Nephron progenitor cell (in vitro differentiated cells): ENCODE measurements around the gene RUSF1.

Experiments
- DNase-seq: peaks from one replicate; pipeline ENCODE4 v3.0.0; 2021
- H3K27ac Mint-ChIP-seq: 2 replicates; pipeline ENCODE4 v1.8.0; 2021; ENCODE audit warnings: mild to moderate bottlenecking, moderate library complexity, mixed read lengths
- H3K27me3 Mint-ChIP-seq: 2 replicates; pipeline ENCODE4 v1.8.0; 2021; ENCODE audit warnings: mild to moderate bottlenecking, low read depth, mixed read lengths; ENCODE audit not compliant: poor library complexity
- H3K36me3 Mint-ChIP-seq: 2 replicates; pipeline ENCODE4 v1.8.0; 2021; ENCODE audit warnings: low read depth, mixed read lengths
- H3K4me1 Mint-ChIP-seq: 2 replicates; pipeline ENCODE4 v1.8.0; 2021; ENCODE audit warnings: mixed read lengths
- H3K4me3 Mint-ChIP-seq: 2 replicates; pipeline ENCODE4 v1.8.0; 2021; ENCODE audit warnings: mild to moderate bottlenecking, moderate library complexity, mixed read lengths
- H3K9me3 Mint-ChIP-seq: 2 replicates; pipeline ENCODE4 v1.8.0; 2021; ENCODE audit warnings: mild to moderate bottlenecking, moderate library complexity, mixed read lengths
- CTCF ChIP-seq: fragments of 200-600 bp; sonication (generic); IDR thresholded peaks from 2 replicates; pipeline ENCODE4 v1.5.0; 2021; ENCODE audit warnings: antibody characterized with exemption

The RUSF1 gene

GRCh38 chr16:31466381-31466841, 41.8 kb downstream of the RUSF1 start:
- peaks cover 23% of the 10 kb centered on the region for H3K36me3 Mint-ChIP-seq
- peaks cover 6% of the 10 kb centered on the region for H3K4me1 Mint-ChIP-seq
- TF ChIP-seq CTCF: no peak
- no peak for DNase-seq
- H3K27me3 Mint-ChIP-seq: peaks cover 7% of the 10 kb centered on the region
- no peak overlapping the region for H3K4me3 Mint-ChIP-seq
- no peak overlapping the region for H3K27ac Mint-ChIP-seq
- H3K9me3 Mint-ChIP-seq: no peaks in the 10 kb centered on the region

GRCh38 chr16:31465788-31466370, 42.3 kb downstream of the RUSF1 start:
- DNase-seq: no peak
- no peak overlapping the region for H3K4me3 Mint-ChIP-seq
- H3K4me1 Mint-ChIP-seq: peaks cover 6% of the 10 kb centered on the region
- no peaks in the 10 kb centered on the region for H3K9me3 Mint-ChIP-seq
- no peak overlapping the region for H3K27ac Mint-ChIP-seq
- no peak for TF ChIP-seq CTCF
- peaks cover 3% of the 10 kb centered on the region for H3K27me3 Mint-ChIP-seq
- H3K36me3 Mint-ChIP-seq: peaks cover 23% of the 10 kb centered on the region

- Mint-ChIP-seq H3K27ac (no peak overlapping the region), H3K4me1 (peaks cover 14% of the 10 kb centered on the region), H3K27me3 (peaks cover 1% of the 10 kb centered on the region), H3K9me3 (no peaks in the 10 kb centered on the region), H3K4me3 (no peak overlapping the region), H3K36me3 (peaks cover 23% of the 10 kb centered on the region)
- DNase-seq: no peak
- no peak for TF ChIP-seq CTCF
Measured at GRCh38 chr16:31464781-31465260, 43.4 kb downstream of the RUSF1 start.

- Mint-ChIP-seq H3K4me1 (peaks cover 14% of the 10 kb centered on the region), H3K9me3 (no peaks in the 10 kb centered on the region), H3K4me3 (no peak overlapping the region), H3K36me3 (peaks cover 23% of the 10 kb centered on the region), H3K27ac (no peak overlapping the region), H3K27me3 (no peaks in the 10 kb centered on the region)
- no peak for TF ChIP-seq CTCF
- no peak for DNase-seq
Measured at GRCh38 chr16:31464348-31464769, 43.8 kb downstream of the RUSF1 start.

GRCh38 chr16:31461921-31462804, 46.0 kb downstream of the RUSF1 start:
- H3K4me3 Mint-ChIP-seq: no peak overlapping the region
- no peaks in the 10 kb centered on the region for H3K9me3 Mint-ChIP-seq
- peaks cover 21% of the 10 kb centered on the region for H3K36me3 Mint-ChIP-seq
- no peak for DNase-seq
- H3K27ac Mint-ChIP-seq: no peak overlapping the region
- TF ChIP-seq CTCF: no peak
- H3K4me1 Mint-ChIP-seq: peaks cover 25% of the 10 kb centered on the region
- no peaks in the 10 kb centered on the region for H3K27me3 Mint-ChIP-seq
